ENCODE results near the gene LMX1A. TPM values are rescaled to one million over a fixed set of nuclear protein-coding genes. Genes with fewer than 3 reads are reported as not detected.
A peak's percentile ranks its signal among the peaks of the same experiment; 100 is the strongest.

Gene LMX1A
- not detected for total RNA-seq (2021; fragmentation: NEBNext Ultra II Directional; extraction: Animal tissue kit (Norgen Biotek cat#: 25700))
- long read RNA-seq = 0 reads

DNA sequence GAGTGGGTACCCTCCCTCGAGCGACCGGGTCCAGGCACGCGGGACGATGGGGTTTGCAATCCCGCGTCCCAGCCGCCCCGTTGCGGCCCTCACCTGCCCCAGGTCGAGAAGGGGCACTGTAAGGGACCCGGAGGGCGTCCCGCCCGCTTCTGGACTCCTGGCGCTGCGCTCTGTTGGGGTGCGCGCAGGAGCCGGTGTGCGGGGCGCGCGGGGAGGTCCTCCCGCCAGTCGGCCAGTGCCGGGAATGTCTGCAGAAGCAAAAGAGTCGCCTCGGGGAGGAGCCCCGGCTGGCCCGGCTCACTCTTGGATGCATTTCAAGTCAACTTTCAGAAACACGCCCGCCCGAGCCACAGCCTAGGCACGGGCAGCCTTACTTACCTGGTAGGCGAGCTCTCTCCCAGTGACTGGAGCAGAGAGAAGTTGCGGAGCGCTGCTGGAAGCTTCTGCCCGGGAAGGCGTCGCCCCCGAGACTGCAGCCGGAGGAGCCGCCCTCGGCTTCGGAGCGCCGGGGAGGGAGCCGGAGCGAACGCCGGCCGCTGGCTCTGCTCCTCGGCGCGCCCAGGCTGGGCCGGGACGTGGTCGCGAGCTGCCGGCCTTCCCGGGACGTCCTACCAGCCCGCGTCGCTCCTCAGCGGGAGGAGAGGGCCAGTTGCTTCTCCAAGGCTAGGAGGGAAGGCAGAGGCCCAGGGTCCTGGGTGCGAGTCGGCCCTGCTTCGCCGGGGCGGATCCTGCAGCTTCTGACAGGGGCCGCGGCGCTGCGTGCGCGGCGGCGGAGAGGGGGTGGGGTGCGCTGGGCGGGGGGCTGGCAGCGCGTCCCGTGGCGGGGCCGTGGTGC is at the start of gene LMX1A:
LMX1A (minus strand) TSS at position 739 of the 835 bp plus-strand sequence. CDS start 1,156 bp downstream, outside the sequence.
- DNase-seq = no peak
- TF ChIP-seq, protein P1, sequence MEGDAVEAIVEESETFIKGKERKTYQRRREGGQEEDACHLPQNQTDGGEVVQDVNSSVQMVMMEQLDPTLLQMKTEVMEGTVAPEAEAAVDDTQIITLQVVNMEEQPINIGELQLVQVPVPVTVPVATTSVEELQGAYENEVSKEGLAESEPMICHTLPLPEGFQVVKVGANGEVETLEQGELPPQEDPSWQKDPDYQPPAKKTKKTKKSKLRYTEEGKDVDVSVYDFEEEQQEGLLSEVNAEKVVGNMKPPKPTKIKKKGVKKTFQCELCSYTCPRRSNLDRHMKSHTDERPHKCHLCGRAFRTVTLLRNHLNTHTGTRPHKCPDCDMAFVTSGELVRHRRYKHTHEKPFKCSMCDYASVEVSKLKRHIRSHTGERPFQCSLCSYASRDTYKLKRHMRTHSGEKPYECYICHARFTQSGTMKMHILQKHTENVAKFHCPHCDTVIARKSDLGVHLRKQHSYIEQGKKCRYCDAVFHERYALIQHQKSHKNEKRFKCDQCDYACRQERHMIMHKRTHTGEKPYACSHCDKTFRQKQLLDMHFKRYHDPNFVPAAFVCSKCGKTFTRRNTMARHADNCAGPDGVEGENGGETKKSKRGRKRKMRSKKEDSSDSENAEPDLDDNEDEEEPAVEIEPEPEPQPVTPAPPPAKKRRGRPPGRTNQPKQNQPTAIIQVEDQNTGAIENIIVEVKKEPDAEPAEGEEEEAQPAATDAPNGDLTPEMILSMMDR (IDR thresholded peaks at IDR 0.05) = no peak
- H3K9me3 Mint-ChIP-seq = no peaks in the 10 kb centered on the region
- H3K36me3 Mint-ChIP-seq (ENCODE audit: low read depth) = no peaks in the 10 kb centered on the region
- H3K4me3 Mint-ChIP-seq = no peak within 1 kb of the TSS
- H3K27ac Mint-ChIP-seq = no peak within 1 kb of the TSS
- no peaks in the 10 kb centered on the region; the same call in 1 of the 2 replicates for H3K4me1 Mint-ChIP-seq (ENCODE audit: low read depth)
- peaks cover 55% of the 10 kb centered on the region for H3K27me3 Mint-ChIP-seq (ENCODE audit: insufficient read depth)

DNA sequence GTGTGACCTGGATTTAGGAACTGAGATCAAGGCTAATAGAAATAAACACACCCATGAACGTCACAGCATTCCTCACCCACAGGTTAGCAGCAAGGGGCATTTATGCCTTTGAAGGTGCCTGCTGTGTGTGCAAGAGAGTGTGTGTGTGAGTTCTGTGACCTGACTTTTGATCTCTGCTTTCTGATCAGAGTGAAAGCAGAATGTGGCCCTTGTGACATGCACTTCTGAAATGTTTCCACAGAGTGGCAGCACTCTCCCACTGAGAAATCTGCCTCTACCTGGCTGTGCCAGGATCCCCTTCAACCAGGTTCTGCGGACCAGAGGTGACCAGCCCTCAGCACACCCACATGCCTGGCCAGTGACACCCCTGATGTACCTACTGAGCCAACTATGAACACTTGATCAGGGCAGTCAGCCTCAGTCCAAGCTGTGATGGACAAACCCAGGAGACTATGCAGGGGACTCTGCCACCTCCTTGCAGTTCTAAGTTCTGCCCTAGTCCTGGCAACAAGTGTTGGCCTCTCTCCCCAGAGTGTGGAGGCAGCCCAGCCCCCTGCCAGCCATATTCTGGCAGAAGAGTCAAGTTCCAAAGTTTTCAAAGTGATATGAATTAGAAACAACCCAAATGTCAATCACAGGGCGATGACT is 47.4 kb upstream of the LMX1A start:
- TF ChIP-seq, protein P1 (IDR thresholded peaks at IDR 0.05) = peak; percentile 72

DNA sequence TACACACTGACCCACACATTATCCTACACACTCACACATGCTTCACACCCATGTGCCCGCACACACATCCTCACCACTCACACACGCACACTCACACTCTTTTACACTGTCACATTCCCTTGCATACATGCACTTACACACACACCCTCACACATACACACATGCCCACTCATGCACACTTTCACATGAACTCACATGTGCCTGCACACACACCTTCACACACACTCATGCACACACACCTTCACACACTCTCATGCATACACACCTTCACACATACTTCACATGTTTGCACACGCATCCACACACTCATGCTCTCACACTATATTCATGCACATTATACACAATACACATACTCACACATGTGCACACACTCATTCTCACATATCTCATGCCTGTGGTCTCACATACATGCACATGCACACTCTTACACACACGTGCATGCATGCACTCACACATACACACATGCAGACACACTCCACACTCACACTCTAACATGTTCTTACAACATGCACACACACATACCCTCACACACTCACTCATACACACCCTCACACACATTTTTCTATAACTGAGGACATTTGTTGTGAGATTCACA is 46.1 kb upstream of the LMX1A start:
- Mint-ChIP-seq H3K27me3 (ENCODE audit: insufficient read depth) (peaks cover 10% of the 10 kb centered on the region), H3K4me3 (no peak overlapping the region), H3K9me3 (no peaks in the 10 kb centered on the region), H3K27ac (no peak overlapping the region), H3K4me1 (ENCODE audit: low read depth) (peaks cover 9% of the 10 kb centered on the region), H3K36me3 (ENCODE audit: low read depth) (no peaks in the 10 kb centered on the region)
- DNase-seq = no peak
- TF ChIP-seq, protein P1 (IDR thresholded peaks at IDR 0.05) = no peak

More for the DNA sequence above, 47.4 kb upstream of the LMX1A start:
- no peaks in the 10 kb centered on the region for H3K9me3 Mint-ChIP-seq
- no peaks in the 10 kb centered on the region for H3K36me3 Mint-ChIP-seq (ENCODE audit: low read depth)
- DNase-seq = no peak
- no peaks in the 10 kb centered on the region for H3K4me1 Mint-ChIP-seq (ENCODE audit: low read depth)
- H3K27ac Mint-ChIP-seq = no peak overlapping the region
- peaks cover 10% of the 10 kb centered on the region for H3K27me3 Mint-ChIP-seq (ENCODE audit: insufficient read depth)
- H3K4me3 Mint-ChIP-seq = no peak overlapping the region

DNA sequence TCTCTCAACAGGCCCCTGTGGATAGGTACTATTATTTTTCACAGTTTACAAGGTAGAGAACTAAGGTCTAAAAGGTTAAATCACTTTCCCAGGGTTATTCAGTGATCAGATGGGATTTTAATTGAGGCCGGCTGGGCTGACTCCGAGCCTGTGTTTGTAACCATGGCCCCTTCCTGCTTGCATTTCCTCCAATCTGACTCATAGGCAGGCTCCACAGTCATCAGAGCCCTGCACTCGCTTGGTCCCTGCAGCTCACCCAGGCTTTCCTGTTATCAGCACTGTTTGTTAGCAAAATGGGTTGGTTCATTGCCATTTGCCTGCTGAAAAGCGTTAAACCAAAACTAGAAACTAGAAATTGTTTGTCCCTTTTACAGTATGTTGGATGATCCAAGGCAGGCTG is 41.4 kb upstream of the LMX1A start:
- TF ChIP-seq, protein P1 (IDR thresholded peaks at IDR 0.05) = no peak
- DNase-seq = peak; percentile 73
- H3K36me3 Mint-ChIP-seq (ENCODE audit: low read depth) = no peaks in the 10 kb centered on the region
- 0 out of 2 replicates have a peak overlapping the region, but pooled peaks have one; percentile 45 for H3K27ac Mint-ChIP-seq
- no peak overlapping the region for H3K4me3 Mint-ChIP-seq
- peaks cover 24% of the 10 kb centered on the region for H3K27me3 Mint-ChIP-seq (ENCODE audit: insufficient read depth)
- no peaks in the 10 kb centered on the region for H3K9me3 Mint-ChIP-seq
- H3K4me1 Mint-ChIP-seq (ENCODE audit: low read depth) = peaks cover 20% of the 10 kb centered on the region

DNA sequence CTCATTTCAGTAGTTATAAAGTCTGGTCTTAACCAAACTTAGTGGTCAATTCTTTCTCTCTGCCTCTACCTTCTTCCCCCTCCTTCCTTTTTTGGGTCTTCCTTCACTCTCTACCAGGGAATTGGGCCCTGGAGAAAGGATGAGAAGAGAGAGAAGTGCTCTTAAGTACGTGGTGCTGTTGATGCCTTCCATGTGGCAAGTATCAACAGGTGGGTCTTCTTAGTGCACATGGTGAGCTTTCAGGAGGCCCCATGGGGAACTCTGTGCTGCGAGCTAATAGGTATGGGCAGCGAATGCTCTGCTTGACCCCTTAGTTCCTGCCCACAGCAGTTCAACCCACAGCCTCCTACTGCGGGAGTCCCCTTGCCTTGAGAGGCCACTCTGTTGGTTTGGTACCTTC is 39.4 kb upstream of the LMX1A start:
- peaks cover 23% of the 10 kb centered on the region for H3K4me1 Mint-ChIP-seq (ENCODE audit: low read depth)
- TF ChIP-seq, protein P1 (IDR thresholded peaks at IDR 0.05) = no peak
- no peak for DNase-seq
- no peaks in the 10 kb centered on the region for H3K9me3 Mint-ChIP-seq
- no peak overlapping the region for H3K4me3 Mint-ChIP-seq
- H3K27me3 Mint-ChIP-seq (ENCODE audit: insufficient read depth) = peaks cover 30% of the 10 kb centered on the region
- no peak overlapping the region for H3K27ac Mint-ChIP-seq
- H3K36me3 Mint-ChIP-seq (ENCODE audit: low read depth) = no peaks in the 10 kb centered on the region
